GM18868 (cell line): ENCODE measurements around the gene PAK1IP1.
"Not testable (repeated sequence)": the region's sequence is repeated elsewhere in the genome, so short reads cannot be mapped to it uniquely, and the experiment has no call there.

ENCODE experiments used
- ATAC-seq: cut with Tn5 transposase; IDR thresholded peaks from one replicate; pipeline ENCODE4 v1.9.1; 2021; ENCODE audit warnings: mild to moderate bottlenecking, moderate library complexity; ENCODE audit not compliant: unreplicated experiment

Gene PAK1IP1

GRCh38 chr6:10694302-10695085 is at the start of gene PAK1IP1, which contains the start of gene C6orf52:
Gene PAK1IP1 (plus strand): TSS chr6:10694972. CDS start chr6:10694986, 14 bp downstream.
Gene C6orf52 (minus strand): TSS chr6:10694616. CDS start chr6:10687550, 7,066 bp downstream.
- ATAC-seq, result peak; percentile 98

- peak; percentile 62 for ATAC-seq
Measured at GRCh38 chr6:10655508-10656055, 39.2 kb upstream of the PAK1IP1 start.

GRCh38 chr6:10658910-10659698 is 35.7 kb upstream of the PAK1IP1 start:
- ATAC-seq, result no peak

GRCh38 chr6:10659699-10660348 is 34.9 kb upstream of the PAK1IP1 start:
- ATAC-seq, result no peak

- ATAC-seq, result not testable (repeated sequence)
Measured at GRCh38 chr6:10660431-10661191, 34.2 kb upstream of the PAK1IP1 start.

GRCh38 chr6:10662207-10662606 is 32.6 kb upstream of the PAK1IP1 start:
- no peak for ATAC-seq

- no peak for ATAC-seq
Measured at GRCh38 chr6:10662742-10663141, 32.0 kb upstream of the PAK1IP1 start.

- not testable (repeated sequence) for ATAC-seq
Measured at GRCh38 chr6:10665595-10665994, 29.2 kb upstream of the PAK1IP1 start.

- no peak for ATAC-seq
Measured at GRCh38 chr6:10668126-10668917, 26.4 kb upstream of the PAK1IP1 start.

- no peak for ATAC-seq
Measured at GRCh38 chr6:10676403-10676802, 18.4 kb upstream of the PAK1IP1 start.

- no peak for ATAC-seq
Measured at GRCh38 chr6:10678456-10678855, 16.3 kb upstream of the PAK1IP1 start.

- no peak for ATAC-seq
Measured at GRCh38 chr6:10681795-10682194, 13.0 kb upstream of the PAK1IP1 start.

GRCh38 chr6:10682355-10682988 is 12.3 kb upstream of the PAK1IP1 start:
- ATAC-seq, result no peak

GRCh38 chr6:10684618-10685017 is 10.2 kb upstream of the PAK1IP1 start:
- no peak for ATAC-seq

GRCh38 chr6:10685092-10685915 is 9.5 kb upstream of the PAK1IP1 start:
- ATAC-seq, result no peak

GRCh38 chr6:10686901-10687300 is 7.9 kb upstream of the PAK1IP1 start:
- no peak for ATAC-seq

- ATAC-seq, result no peak
Measured at GRCh38 chr6:10687582-10687981, 7.2 kb upstream of the PAK1IP1 start.
